ENCODE results near the gene TNFRSF13B. TPM values are rescaled to one million over a fixed set of nuclear protein-coding genes. Genes with fewer than 3 reads are reported as not detected.

TNFRSF13B gene
- total RNA-seq, 1 experiment from 2014 or later = not detected

GRCh38 chr17:16929035-16929680 is 42.8 kb downstream of the TNFRSF13B start:
- TF ChIP-seq CTCF (IDR thresholded peaks at IDR 0.05; ENCODE audit: unreplicated experiment) = no peak
- Mint-ChIP-seq H3K9me3 (ENCODE audit: unreplicated experiment) (no peaks in the 10 kb centered on the region), H3K27me3 (ENCODE audit: insufficient read depth, unreplicated experiment) (no peaks in the 10 kb centered on the region), H3K36me3 (ENCODE audit: insufficient read depth, unreplicated experiment) (no peaks in the 10 kb centered on the region), H3K27ac (ENCODE audit: low read depth, unreplicated experiment) (no peak overlapping the region), H3K4me3 (ENCODE audit: unreplicated experiment) (no peak overlapping the region), H3K4me1 (ENCODE audit: insufficient read depth, unreplicated experiment) (no peaks in the 10 kb centered on the region)
- CTCF ChIA-PET = no interaction called here
- POLR2A ChIA-PET = no interaction called here
- no peak for DNase-seq (ENCODE audit: unreplicated experiment)
- BruUV-seq (replicated peaks) = no TSS peak
- intact Hi-C loops (cut with micrococcal nuclease) = no loop called here

DNA sequence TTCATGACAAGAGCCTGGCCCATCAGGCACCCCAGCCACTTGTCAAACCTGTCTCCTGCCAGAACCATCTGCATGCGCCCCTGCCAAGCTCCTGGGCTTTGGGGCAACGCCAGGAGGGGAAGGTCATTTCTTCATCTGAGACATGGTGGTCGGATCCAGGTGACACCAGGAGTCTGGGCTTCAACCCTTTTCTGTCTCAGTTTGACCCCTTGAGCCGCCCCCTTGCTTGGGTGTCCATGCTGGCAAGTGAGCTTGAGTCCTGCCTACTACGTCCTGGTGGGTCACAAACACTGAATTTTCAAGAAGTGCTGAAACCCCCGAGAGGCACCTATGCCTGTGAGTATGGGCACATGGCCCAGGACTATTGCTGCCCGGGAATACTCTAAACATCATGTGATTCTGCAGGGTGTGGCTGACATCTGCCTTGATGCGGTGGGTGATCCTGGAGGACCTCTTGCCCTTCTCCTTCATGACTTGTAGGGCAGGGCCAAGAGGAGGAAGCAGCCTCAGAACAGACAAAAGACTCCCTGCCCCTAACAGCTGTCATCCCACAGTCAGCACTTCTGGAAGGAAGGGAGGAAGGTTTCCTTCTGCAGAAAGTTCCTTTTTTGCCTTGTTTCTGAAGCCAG is 43.4 kb downstream of the TNFRSF13B start:
- intact Hi-C loops (cut with micrococcal nuclease) = no loop called here
- no peak for DNase-seq (ENCODE audit: unreplicated experiment)
- Mint-ChIP-seq H3K27me3 (ENCODE audit: insufficient read depth, unreplicated experiment) (no peaks in the 10 kb centered on the region), H3K36me3 (ENCODE audit: insufficient read depth, unreplicated experiment) (no peaks in the 10 kb centered on the region), H3K27ac (ENCODE audit: low read depth, unreplicated experiment) (no peak overlapping the region), H3K9me3 (ENCODE audit: unreplicated experiment) (no peaks in the 10 kb centered on the region), H3K4me1 (ENCODE audit: insufficient read depth, unreplicated experiment) (no peaks in the 10 kb centered on the region), H3K4me3 (ENCODE audit: unreplicated experiment) (no peak overlapping the region)
- ChIA-PET CTCF (no interaction called here), POLR2A (no interaction called here)
- BruUV-seq (replicated peaks) = no TSS peak
- TF ChIP-seq CTCF (IDR thresholded peaks at IDR 0.05; ENCODE audit: unreplicated experiment) = no peak

GRCh38 chr17:16927641-16928321 is 44.1 kb downstream of the TNFRSF13B start:
- CTCF ChIA-PET = no interaction called here
- Mint-ChIP-seq H3K4me1 (ENCODE audit: insufficient read depth, unreplicated experiment) (no peaks in the 10 kb centered on the region), H3K36me3 (ENCODE audit: insufficient read depth, unreplicated experiment) (no peaks in the 10 kb centered on the region), H3K4me3 (ENCODE audit: unreplicated experiment) (no peak overlapping the region), H3K9me3 (ENCODE audit: unreplicated experiment) (no peaks in the 10 kb centered on the region), H3K27me3 (ENCODE audit: insufficient read depth, unreplicated experiment) (no peaks in the 10 kb centered on the region), H3K27ac (ENCODE audit: low read depth, unreplicated experiment) (no peak overlapping the region)
- no peak for DNase-seq (ENCODE audit: unreplicated experiment)
- POLR2A ChIA-PET = interaction anchor here (1.0 kb wide), 1 partner anchor 160 kb away, joined by 4 read pairs; no protein-coding TSS in a partner anchor
- no peak for TF ChIP-seq CTCF (IDR thresholded peaks at IDR 0.05; ENCODE audit: unreplicated experiment)
- intact Hi-C loops (cut with micrococcal nuclease) = no loop called here
- no TSS peak for BruUV-seq (replicated peaks)
